Gastrocnemius medialis (tissue), 4 donors: ENCODE data around the gene FREM3.

ENCODE experiments used
- POLR2A ChIP-seq, 2 donors: fragments of 450-650 bp; IDR thresholded peaks; one replicate each; pipeline ENCODE4 v1.6.1; 2017; ENCODE audit warnings: antibody characterized with exemption in 2 of 2, mild to moderate bottlenecking in 2 of 2, moderate library complexity in 2 of 2
- TF ChIP-seq, protein P1 (sequence below), 5 experiments: fragments of 450-650 bp in 3 of 5; fragments of 200-600 bp in 2 of 5; sonication (generic) in 2 of 5; IDR thresholded peaks in 4 of 5; conservative IDR thresholded peaks in 1 of 5; 1 replicate in 4 of 5; 2 replicates in 1 of 5; pipeline ENCODE4 v1.5.1; 2016 to 2019; ENCODE audit warnings: antibody characterized with exemption in 5 of 5, mild to moderate bottlenecking in 3 of 5, moderate library complexity in 3 of 5

DNA sequence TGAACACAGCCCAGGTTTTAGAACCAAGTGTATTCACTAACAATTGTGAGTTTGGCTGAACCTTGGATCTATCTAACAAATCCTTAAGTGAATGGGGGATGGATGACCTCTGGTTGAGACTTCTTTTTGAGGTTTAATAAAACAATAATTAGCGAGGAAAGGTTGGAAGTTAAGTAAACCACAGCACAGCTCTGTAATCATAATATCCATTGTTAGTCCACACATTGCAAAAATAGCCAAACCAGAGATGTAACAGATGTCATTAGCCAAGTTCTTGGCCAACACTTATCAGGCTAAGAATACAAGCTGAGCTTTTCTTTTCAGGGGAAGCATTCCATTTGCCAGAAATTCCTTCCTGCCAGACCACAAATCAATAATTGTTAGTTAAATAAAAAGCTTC is 59.1 kb downstream of the FREM3 start:
- TF ChIP-seq, protein P1, sequence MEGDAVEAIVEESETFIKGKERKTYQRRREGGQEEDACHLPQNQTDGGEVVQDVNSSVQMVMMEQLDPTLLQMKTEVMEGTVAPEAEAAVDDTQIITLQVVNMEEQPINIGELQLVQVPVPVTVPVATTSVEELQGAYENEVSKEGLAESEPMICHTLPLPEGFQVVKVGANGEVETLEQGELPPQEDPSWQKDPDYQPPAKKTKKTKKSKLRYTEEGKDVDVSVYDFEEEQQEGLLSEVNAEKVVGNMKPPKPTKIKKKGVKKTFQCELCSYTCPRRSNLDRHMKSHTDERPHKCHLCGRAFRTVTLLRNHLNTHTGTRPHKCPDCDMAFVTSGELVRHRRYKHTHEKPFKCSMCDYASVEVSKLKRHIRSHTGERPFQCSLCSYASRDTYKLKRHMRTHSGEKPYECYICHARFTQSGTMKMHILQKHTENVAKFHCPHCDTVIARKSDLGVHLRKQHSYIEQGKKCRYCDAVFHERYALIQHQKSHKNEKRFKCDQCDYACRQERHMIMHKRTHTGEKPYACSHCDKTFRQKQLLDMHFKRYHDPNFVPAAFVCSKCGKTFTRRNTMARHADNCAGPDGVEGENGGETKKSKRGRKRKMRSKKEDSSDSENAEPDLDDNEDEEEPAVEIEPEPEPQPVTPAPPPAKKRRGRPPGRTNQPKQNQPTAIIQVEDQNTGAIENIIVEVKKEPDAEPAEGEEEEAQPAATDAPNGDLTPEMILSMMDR (IDR thresholded peaks at IDR 0.05 in 4 of 5, conservative IDR thresholded peaks at IDR 0.05 in 1 of 5) = no peak
- no peak for TF ChIP-seq POLR2A (IDR thresholded peaks at IDR 0.05)
